ENCODE results near the gene MAN1C1.

DNA sequence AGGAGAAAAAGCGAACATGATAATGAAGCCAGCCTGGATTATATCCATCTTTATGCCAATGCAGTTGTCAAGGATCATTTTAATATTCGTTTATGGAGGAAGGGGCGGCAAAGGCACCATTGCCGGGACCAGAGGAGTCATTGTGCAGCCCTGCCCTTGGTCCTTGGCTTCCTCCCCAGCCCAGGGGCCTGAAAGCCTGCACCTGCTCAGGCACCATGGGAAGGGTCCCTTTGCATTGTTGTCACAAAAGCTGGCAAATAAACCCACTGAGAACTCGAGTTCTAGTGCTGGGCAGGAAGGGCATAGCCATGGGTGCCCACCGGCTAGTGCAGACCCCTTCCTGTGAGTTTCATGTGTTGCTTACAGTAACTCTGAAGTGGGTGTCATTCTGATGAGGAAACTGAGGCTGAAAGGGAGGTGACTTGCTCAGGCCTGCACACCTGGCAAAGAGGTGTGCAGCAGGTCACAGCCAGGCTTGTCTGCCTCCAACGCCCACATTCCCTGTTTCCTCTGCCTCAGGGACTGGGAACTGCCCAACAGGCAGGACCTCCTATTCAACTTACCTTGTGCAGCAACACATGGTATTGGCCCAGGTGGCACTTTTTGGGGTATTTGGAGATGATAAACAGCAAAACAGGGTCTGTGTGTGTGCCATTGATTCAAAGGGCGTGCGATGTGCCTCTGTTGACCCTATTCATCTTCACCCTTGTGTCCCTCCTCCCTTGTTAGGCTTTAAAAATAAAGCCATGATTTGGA lies 84.6 kb downstream of the MAN1C1 start:
- no peak for TF ChIP-seq POLR2A (IDR thresholded peaks at IDR 0.05)
- TF ChIP-seq, protein P1, sequence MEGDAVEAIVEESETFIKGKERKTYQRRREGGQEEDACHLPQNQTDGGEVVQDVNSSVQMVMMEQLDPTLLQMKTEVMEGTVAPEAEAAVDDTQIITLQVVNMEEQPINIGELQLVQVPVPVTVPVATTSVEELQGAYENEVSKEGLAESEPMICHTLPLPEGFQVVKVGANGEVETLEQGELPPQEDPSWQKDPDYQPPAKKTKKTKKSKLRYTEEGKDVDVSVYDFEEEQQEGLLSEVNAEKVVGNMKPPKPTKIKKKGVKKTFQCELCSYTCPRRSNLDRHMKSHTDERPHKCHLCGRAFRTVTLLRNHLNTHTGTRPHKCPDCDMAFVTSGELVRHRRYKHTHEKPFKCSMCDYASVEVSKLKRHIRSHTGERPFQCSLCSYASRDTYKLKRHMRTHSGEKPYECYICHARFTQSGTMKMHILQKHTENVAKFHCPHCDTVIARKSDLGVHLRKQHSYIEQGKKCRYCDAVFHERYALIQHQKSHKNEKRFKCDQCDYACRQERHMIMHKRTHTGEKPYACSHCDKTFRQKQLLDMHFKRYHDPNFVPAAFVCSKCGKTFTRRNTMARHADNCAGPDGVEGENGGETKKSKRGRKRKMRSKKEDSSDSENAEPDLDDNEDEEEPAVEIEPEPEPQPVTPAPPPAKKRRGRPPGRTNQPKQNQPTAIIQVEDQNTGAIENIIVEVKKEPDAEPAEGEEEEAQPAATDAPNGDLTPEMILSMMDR (IDR thresholded peaks at IDR 0.05) = no peak

Data from body of pancreas (tissue), 4 donors.